Prostate gland (tissue), 2 donors: ENCODE data around the gene GNB2.

Source experiments
- POLR2A ChIP-seq: fragments of 450-650 bp; IDR thresholded peaks from one replicate; pipeline ENCODE4 v1.6.1; 2016; ENCODE audit warnings: antibody characterized with exemption, mild to moderate bottlenecking
- POLR2AphosphoS5 ChIP-seq: sonication (generic); formaldehyde crosslinking; IDR thresholded peaks from one replicate; pipeline ENCODE4 v1.6.1; 2017; ENCODE audit warnings: antibody characterized with exemption
- TF ChIP-seq, protein P1 (sequence below), 4 experiments: fragments of 200-600 bp in 2 of 4; fragments of 450-650 bp in 2 of 4; sonication (generic) in 2 of 4; IDR thresholded peaks; 1 replicate in 3 of 4; 2 replicates in 1 of 4; pipeline ENCODE4 v1.5.1; 2016 to 2019; ENCODE audit warnings: antibody characterized with exemption in 4 of 4, mild to moderate bottlenecking in 2 of 4, moderate library complexity in 2 of 4

DNA sequence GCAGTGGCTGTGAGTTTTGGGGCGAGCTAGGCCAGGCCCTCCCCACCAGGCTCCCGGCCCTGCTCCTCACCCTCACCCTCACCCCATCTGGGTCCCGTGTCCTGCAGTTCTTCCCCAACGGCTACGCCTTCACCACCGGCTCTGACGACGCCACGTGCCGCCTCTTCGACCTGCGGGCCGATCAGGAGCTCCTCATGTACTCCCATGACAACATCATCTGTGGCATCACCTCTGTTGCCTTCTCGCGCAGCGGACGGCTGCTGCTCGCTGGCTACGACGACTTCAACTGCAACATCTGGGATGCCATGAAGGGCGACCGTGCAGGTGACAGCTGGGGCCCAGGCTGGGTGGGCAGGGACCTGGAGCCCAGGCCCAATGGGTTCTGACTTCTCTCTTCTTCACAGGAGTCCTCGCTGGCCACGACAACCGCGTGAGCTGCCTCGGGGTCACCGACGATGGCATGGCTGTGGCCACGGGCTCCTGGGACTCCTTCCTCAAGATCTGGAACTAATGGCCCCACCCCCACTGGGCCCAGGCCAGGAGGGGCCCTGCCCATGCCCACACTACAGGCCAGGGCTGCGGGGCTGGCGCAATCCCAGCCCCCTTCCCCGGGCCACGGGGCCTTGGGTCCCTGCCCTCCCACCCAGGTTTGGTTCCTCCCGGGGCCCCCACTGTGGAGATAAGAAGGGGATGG, 4.9 kb downstream of the GNB2 start:
- TF ChIP-seq, protein P1, sequence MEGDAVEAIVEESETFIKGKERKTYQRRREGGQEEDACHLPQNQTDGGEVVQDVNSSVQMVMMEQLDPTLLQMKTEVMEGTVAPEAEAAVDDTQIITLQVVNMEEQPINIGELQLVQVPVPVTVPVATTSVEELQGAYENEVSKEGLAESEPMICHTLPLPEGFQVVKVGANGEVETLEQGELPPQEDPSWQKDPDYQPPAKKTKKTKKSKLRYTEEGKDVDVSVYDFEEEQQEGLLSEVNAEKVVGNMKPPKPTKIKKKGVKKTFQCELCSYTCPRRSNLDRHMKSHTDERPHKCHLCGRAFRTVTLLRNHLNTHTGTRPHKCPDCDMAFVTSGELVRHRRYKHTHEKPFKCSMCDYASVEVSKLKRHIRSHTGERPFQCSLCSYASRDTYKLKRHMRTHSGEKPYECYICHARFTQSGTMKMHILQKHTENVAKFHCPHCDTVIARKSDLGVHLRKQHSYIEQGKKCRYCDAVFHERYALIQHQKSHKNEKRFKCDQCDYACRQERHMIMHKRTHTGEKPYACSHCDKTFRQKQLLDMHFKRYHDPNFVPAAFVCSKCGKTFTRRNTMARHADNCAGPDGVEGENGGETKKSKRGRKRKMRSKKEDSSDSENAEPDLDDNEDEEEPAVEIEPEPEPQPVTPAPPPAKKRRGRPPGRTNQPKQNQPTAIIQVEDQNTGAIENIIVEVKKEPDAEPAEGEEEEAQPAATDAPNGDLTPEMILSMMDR (IDR thresholded peaks at IDR 0.05) = no peak
- TF ChIP-seq POLR2A (no peak), POLR2AphosphoS5 (no peak)
